BLaER1 (cell line): ENCODE data around the gene AKAP7.

Experiments
- H3K27ac ChIP-seq: shearing (Covaris generic); formaldehyde crosslinking; 2 replicates; pipeline ENCODE4 v1.8.1; 2022
- H3K27me3 ChIP-seq: shearing (Covaris generic); formaldehyde crosslinking; 2 replicates; pipeline ENCODE4 v1.8.1; 2022
- H3K36me3 ChIP-seq: shearing (Covaris generic); formaldehyde crosslinking; 2 replicates; pipeline ENCODE4 v1.8.1; 2022
- H3K4me1 ChIP-seq: shearing (Covaris generic); formaldehyde crosslinking; 2 replicates; pipeline ENCODE4 v1.8.1; 2022
- H3K4me2 ChIP-seq: shearing (Covaris generic); formaldehyde crosslinking; 2 replicates; pipeline ENCODE4 v1.8.1; 2022
- H3K4me3 ChIP-seq: shearing (Covaris generic); formaldehyde crosslinking; 2 replicates; pipeline ENCODE4 v1.8.1; 2022
- H3K9ac ChIP-seq: shearing (Covaris generic); formaldehyde crosslinking; 2 replicates; pipeline ENCODE4 v1.8.1; 2022
- H3K9me3 ChIP-seq: shearing (Covaris generic); formaldehyde crosslinking; 2 replicates; pipeline ENCODE4 v1.8.1; 2022
- H4K20me1 ChIP-seq: shearing (Covaris generic); formaldehyde crosslinking; 2 replicates; pipeline ENCODE4 v1.8.1; 2022
- Cebpa-rat ChIP-seq: shearing (Covaris generic); IDR thresholded peaks from 2 replicates; pipeline ENCODE4 v1.8.1; 2022

The AKAP7 gene

GRCh38 chr6:131182991-131183425 lies 47.7 kb downstream of the AKAP7 start:
- Histone ChIP-seq H3K36me3 (peaks cover 14% of the 10 kb centered on the region; the same call in 1 of the 2 replicates), H3K9me3 (no peaks in the 10 kb centered on the region), H4K20me1 (no peaks in the 10 kb centered on the region), H3K27ac (peak overlapping the region; percentile 62), H3K27me3 (no peaks in the 10 kb centered on the region), H3K4me2 (peak overlapping the region; percentile 58), H3K9ac (peak overlapping the region; percentile 30; the same call in 1 of the 2 replicates), H3K4me3 (no peak overlapping the region), H3K4me1 (peaks cover 11% of the 10 kb centered on the region)
- no peak for TF ChIP-seq Cebpa-rat

- H3K36me3 ChIP-seq = peaks cover 14% of the 10 kb centered on the region; the same call in 1 of the 2 replicates
- peaks cover 11% of the 10 kb centered on the region for H3K4me1 ChIP-seq
- no peak overlapping the region for H3K4me3 ChIP-seq
- peak overlapping the region; percentile 62 for H3K27ac ChIP-seq
- no peaks in the 10 kb centered on the region for H3K9me3 ChIP-seq
- TF ChIP-seq Cebpa-rat = no peak
- peak overlapping the region; percentile 30; the same call in 1 of the 2 replicates for H3K9ac ChIP-seq
- H3K27me3 ChIP-seq = no peaks in the 10 kb centered on the region
- H4K20me1 ChIP-seq = no peaks in the 10 kb centered on the region
- peak overlapping the region; percentile 58 for H3K4me2 ChIP-seq
These were observed 48.3 kb downstream of the AKAP7 start for GRCh38 chr6:131183427-131184095.

- Histone ChIP-seq H4K20me1 (no peaks in the 10 kb centered on the region), H3K9ac (no peak overlapping the region), H3K27me3 (no peaks in the 10 kb centered on the region), H3K4me3 (no peak overlapping the region), H3K36me3 (no peaks in the 10 kb centered on the region; the same call in 1 of the 2 replicates), H3K4me1 (peaks cover 9% of the 10 kb centered on the region; the same call in 1 of the 2 replicates), H3K9me3 (peaks cover 29% of the 10 kb centered on the region), H3K4me2 (no peak overlapping the region), H3K27ac (no peak overlapping the region)
- no peak for TF ChIP-seq Cebpa-rat
These were observed 56.3 kb downstream of the AKAP7 start for GRCh38 chr6:131191590-131191989.

DNA sequence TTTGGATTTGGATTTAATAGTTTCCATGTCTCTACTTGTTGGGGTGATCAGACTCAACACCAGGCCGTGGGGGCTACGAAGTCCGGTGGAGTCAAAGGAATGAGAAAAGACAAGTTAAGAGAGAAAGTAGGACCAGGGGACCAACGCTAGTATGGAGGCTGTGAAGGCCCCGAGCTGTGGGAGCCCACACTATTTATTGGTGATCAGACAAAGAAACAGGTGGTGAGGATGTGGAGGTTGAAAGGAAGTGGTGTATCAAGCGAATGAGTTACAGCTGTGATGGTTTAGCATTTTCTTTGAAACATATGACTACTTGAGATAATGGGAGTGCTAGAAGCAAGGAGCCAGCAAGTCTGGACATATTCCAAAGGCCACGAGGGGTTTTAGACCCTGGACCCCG lies 62.4 kb downstream of the AKAP7 start:
- Histone ChIP-seq H4K20me1 (no peaks in the 10 kb centered on the region), H3K4me3 (no peak overlapping the region), H3K27ac (peak overlapping the region; percentile 82), H3K4me1 (peaks cover 43% of the 10 kb centered on the region), H3K4me2 (peak overlapping the region; percentile 85), H3K36me3 (no peaks in the 10 kb centered on the region), H3K27me3 (no peaks in the 10 kb centered on the region), H3K9ac (peak overlapping the region; percentile 59; the same call in 1 of the 2 replicates), H3K9me3 (peaks cover 16% of the 10 kb centered on the region)
- no peak for TF ChIP-seq Cebpa-rat

- Histone ChIP-seq H3K4me1 (peaks cover 43% of the 10 kb centered on the region), H3K4me3 (peak overlapping the region; percentile 44), H3K36me3 (no peaks in the 10 kb centered on the region), H3K27me3 (no peaks in the 10 kb centered on the region), H4K20me1 (no peaks in the 10 kb centered on the region), H3K9ac (peak overlapping the region; percentile 64), H3K4me2 (peak overlapping the region; percentile 85), H3K27ac (peak overlapping the region; percentile 82), H3K9me3 (0 out of 2 replicates have a peak, but pooled peaks cover 2% of the 10 kb centered on the region)
- TF ChIP-seq Cebpa-rat = 0 out of 2 replicates have a peak, but pooled peaks have one; percentile 11
These were observed 64.5 kb downstream of the AKAP7 start for GRCh38 chr6:131199568-131200272.

DNA sequence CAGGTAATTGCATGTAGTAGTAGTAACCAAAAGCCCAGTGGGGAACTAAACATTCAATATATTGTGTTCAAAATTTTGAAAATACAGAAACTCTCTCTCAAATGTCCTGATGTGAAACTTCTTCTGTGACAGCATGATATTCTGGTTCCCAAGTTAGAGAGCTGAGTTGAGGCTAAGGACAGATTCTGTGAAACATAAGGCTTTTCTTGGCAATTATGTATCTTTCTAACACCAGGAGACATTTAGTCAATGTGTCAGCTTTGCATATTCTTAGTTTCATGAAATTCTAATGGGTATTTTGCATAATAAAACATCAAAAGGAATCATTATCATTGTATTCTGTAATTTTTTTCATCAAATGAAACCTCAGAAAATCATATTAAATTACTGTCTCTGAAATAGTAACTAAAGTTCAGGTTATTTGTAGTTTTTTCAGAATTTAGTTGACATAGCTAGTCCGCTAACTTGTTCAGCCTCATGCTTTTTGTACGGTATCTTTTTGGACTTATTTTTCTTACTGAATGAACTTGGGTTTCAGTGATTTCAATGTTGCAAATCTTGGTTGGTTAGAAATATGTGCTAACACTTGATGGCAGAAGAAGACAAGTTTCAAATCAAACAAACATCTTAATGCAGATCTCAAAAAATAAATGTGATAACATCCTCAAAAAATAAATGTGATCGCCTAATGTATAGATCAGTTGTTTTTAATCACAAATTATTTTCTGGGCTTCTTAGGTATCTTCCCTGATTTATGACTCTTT lies 70.4 kb downstream of the AKAP7 start:
- Histone ChIP-seq H3K27ac (no peak overlapping the region), H4K20me1 (no peaks in the 10 kb centered on the region), H3K4me1 (peaks cover 10% of the 10 kb centered on the region), H3K36me3 (no peaks in the 10 kb centered on the region), H3K4me3 (no peak overlapping the region), H3K27me3 (no peaks in the 10 kb centered on the region), H3K9ac (no peak overlapping the region), H3K9me3 (no peaks in the 10 kb centered on the region; the same call in 1 of the 2 replicates), H3K4me2 (no peak overlapping the region)
- no peak for TF ChIP-seq Cebpa-rat

DNA sequence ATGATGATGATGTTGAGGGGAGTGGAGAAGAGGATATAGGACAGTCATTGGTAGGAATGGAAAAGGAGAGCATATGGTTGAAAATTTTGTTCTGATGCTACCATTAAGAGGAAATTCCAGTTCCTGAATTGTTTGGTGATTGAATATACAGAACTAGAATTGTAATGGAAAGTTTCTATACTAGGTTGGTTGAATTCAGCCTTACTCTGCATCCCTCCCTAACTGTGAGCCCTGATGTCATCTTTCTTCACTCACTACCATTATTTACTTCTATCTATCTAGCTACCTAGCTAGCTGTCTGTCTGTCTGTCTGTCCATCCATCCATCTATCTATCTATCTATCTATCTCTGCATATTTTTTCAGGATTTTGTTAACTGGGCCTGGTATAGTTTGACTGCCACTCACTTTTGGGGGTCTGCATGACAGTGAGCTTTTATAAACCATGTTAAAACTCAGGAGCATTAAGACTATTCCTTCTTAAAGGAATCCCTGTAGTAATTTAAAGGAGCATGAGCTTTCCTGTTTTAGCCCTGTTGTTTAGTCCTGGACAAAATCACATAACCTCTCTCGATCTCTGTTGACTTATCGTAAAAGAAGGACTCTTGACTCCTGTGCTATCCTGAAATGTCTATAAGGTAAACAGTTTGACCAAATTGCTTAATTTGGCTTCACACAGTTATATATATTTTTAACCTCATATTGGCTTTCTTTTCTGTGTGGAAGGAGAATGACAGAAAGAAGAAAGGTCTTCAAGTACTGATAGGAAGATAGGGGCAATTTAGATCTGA lies 71.4 kb downstream of the AKAP7 start:
- H3K27ac ChIP-seq = no peak overlapping the region
- H4K20me1 ChIP-seq = no peaks in the 10 kb centered on the region
- 0 out of 2 replicates have a peak, but pooled peaks cover 4% of the 10 kb centered on the region for H3K4me1 ChIP-seq
- TF ChIP-seq Cebpa-rat = no peak
- H3K27me3 ChIP-seq = no peaks in the 10 kb centered on the region
- H3K4me2 ChIP-seq = no peak overlapping the region
- H3K36me3 ChIP-seq = no peaks in the 10 kb centered on the region
- H3K9me3 ChIP-seq = peaks cover 4% of the 10 kb centered on the region; the same call in 1 of the 2 replicates
- no peak overlapping the region for H3K9ac ChIP-seq
- H3K4me3 ChIP-seq = no peak overlapping the region

DNA sequence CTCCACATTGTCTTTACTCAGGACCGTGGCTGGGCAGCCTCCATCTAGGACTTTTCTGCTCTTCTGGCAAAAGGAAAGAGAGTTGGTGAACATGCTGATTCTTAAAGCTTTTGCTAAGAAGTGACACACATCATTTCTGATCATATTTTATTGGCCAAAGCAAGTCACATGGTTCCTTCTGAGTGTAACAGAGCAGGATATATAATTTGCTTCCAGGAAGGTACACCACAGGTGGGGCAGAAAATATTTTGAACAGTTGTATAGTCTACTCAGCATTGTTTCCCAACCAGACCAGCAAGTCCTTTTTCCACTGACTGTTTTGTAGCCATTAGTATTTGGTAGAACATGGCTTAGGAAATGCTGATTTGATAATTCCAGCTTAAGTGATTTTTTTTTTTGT lies 73.5 kb downstream of the AKAP7 start:
- Histone ChIP-seq H3K9ac (no peak overlapping the region), H3K27ac (no peak overlapping the region), H3K36me3 (no peaks in the 10 kb centered on the region), H4K20me1 (no peaks in the 10 kb centered on the region), H3K4me2 (no peak overlapping the region), H3K4me1 (peaks cover 9% of the 10 kb centered on the region), H3K9me3 (peaks cover 4% of the 10 kb centered on the region; the same call in 1 of the 2 replicates), H3K27me3 (no peaks in the 10 kb centered on the region), H3K4me3 (no peak overlapping the region)
- no peak for TF ChIP-seq Cebpa-rat

DNA sequence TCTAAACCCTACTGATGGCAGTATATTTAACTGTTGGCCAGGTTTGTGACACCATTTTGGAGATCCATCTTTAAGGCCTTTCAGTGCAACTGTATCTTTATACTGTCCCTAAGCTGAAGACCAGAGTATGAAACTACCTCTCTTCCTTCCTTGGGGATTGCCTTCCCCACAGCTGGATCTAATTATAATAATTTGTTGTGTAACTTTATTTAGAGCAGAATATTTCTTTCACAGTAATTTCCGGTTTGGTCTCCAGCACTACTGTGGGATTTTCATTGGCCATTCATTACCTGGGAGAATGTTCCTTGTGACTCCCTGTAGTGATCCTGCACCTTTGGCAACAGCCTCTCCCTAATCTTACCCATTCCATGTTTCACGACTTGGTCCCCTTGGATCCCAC lies 75.2 kb downstream of the AKAP7 start:
- Histone ChIP-seq H3K36me3 (0 out of 2 replicates have a peak, but pooled peaks cover 3% of the 10 kb centered on the region), H4K20me1 (no peaks in the 10 kb centered on the region), H3K4me2 (no peak overlapping the region), H3K4me3 (no peak overlapping the region), H3K27me3 (no peaks in the 10 kb centered on the region), H3K9me3 (peaks cover 4% of the 10 kb centered on the region; the same call in 1 of the 2 replicates), H3K4me1 (peaks cover 12% of the 10 kb centered on the region), H3K27ac (no peak overlapping the region), H3K9ac (no peak overlapping the region)
- no peak for TF ChIP-seq Cebpa-rat
